GM15510 (cell line): ENCODE measurements around the gene UQCRHL.

Experiments used
- POLR2A ChIP-seq: IDR thresholded peaks from 3 replicates; pipeline ENCODE4 v1.6.1; 2011; ENCODE audit warnings: borderline replicate concordance; ENCODE audit not compliant: insufficient read length; ENCODE audit errors: extremely low read depth

UQCRHL gene

GRCh38 chr1:15758343-15758931 lies 49.0 kb downstream of the UQCRHL start, which contains the start of gene FBLIM1:
FBLIM1 (plus strand) TSS chr1:15758795; CDS start chr1:15764984, 6,189 bp downstream.
- TF ChIP-seq POLR2A = no peak

GRCh38 chr1:15757575-15758342 lies 49.7 kb downstream of the UQCRHL start:
- no peak for TF ChIP-seq POLR2A
